Measurements from ENCODE around the gene TNFRSF25.
"Not testable (repeated sequence)": the region's sequence is repeated elsewhere in the genome, so short reads cannot be mapped to it uniquely, and the experiment has no call there.

The TNFRSF25 gene

GRCh38 chr1:6454856-6455751 is 10.9 kb downstream of the TNFRSF25 start:
- no peak for DNase-seq (ENCODE audit: low read depth in 2 of 3, low spot score in 1 of 3)

GRCh38 chr1:6453895-6454855 is 11.8 kb downstream of the TNFRSF25 start:
- not testable (repeated sequence) for DNase-seq (ENCODE audit: low read depth in 2 of 3, low spot score in 1 of 3)

- no peak for DNase-seq (ENCODE audit: low read depth in 2 of 3, low spot score in 1 of 3)
Observed at GRCh38 chr1:6450943-6451373, 15.0 kb downstream of the TNFRSF25 start.

GRCh38 chr1:6450486-6450885 is 15.5 kb downstream of the TNFRSF25 start:
- not testable (repeated sequence) for DNase-seq (ENCODE audit: low read depth in 2 of 3, low spot score in 1 of 3)

- no peak for DNase-seq (ENCODE audit: low read depth in 2 of 3, low spot score in 1 of 3)
Observed at GRCh38 chr1:6450005-6450450, 15.9 kb downstream of the TNFRSF25 start.

- no peak for DNase-seq (ENCODE audit: low read depth in 2 of 3, low spot score in 1 of 3)
Observed at GRCh38 chr1:6448749-6449631, 17.0 kb downstream of the TNFRSF25 start.

- no peak for DNase-seq (ENCODE audit: low read depth in 2 of 3, low spot score in 1 of 3)
Observed at GRCh38 chr1:6447818-6448748, 17.9 kb downstream of the TNFRSF25 start.

GRCh38 chr1:6447016-6447817 is 18.8 kb downstream of the TNFRSF25 start:
- DNase-seq (ENCODE audit: low read depth in 2 of 3, low spot score in 1 of 3): no peak

GRCh38 chr1:6446665-6447015 is 19.3 kb downstream of the TNFRSF25 start:
- DNase-seq (ENCODE audit: low read depth in 2 of 3, low spot score in 1 of 3): no peak

- DNase-seq (ENCODE audit: low read depth in 2 of 3, low spot score in 1 of 3): not testable (repeated sequence)
Observed at GRCh38 chr1:6445929-6446328, 20.0 kb downstream of the TNFRSF25 start.

GRCh38 chr1:6445062-6445763 is 20.8 kb downstream of the TNFRSF25 start:
- no peak for DNase-seq (ENCODE audit: low read depth in 2 of 3, low spot score in 1 of 3)

GRCh38 chr1:6444377-6444776 is 21.6 kb downstream of the TNFRSF25 start:
- no peak for DNase-seq (ENCODE audit: low read depth in 2 of 3, low spot score in 1 of 3)

GRCh38 chr1:6443339-6444115 is 22.4 kb downstream of the TNFRSF25 start:
- no peak for DNase-seq (ENCODE audit: low read depth in 2 of 3, low spot score in 1 of 3)

- DNase-seq (ENCODE audit: low read depth in 2 of 3, low spot score in 1 of 3): no peak
Observed at GRCh38 chr1:6441586-6441985, 24.4 kb downstream of the TNFRSF25 start.

- DNase-seq (ENCODE audit: low read depth in 2 of 3, low spot score in 1 of 3): peak; percentile 55 to 69 (median 56)
Observed at GRCh38 chr1:6440198-6441126, 25.5 kb downstream of the TNFRSF25 start.

- DNase-seq (ENCODE audit: low read depth in 2 of 3, low spot score in 1 of 3): peak; percentile 50 to 78 (median 61)
Observed at GRCh38 chr1:6438047-6438525, 27.9 kb downstream of the TNFRSF25 start.

All from stimulated activated CD4-positive, alpha-beta T cell treated with anti-CD3 and anti-CD28 coated beads, Interleukin-12 subunit alpha, Interleukin-12 subunit beta, amount 100 ng/mL, for 48 hours (primary cell).